HL-60 (cell line): ENCODE measurements around the gene SH3PXD2A.

ENCODE experiments used
- DNase-seq, 2 experiments: peaks; one replicate each; pipeline ENCODE4 v3.0.0-alpha.2; 2010 to 2020; ENCODE audit warnings: low read depth in 1 of 2, low spot score in 1 of 2
- H3K27ac ChIP-seq: fragments of 250-450 bp; sonication (Bioruptor Pico); replicated peaks from 2 replicates; pipeline ENCODE4 v1.5.1; 2020; ENCODE audit warnings: mild to moderate bottlenecking, moderate library complexity
- H3K27me3 ChIP-seq: fragments of 250-450 bp; sonication (Bioruptor Pico); 2 replicates; pipeline ENCODE4 v1.5.1; 2021; ENCODE audit warnings: mild to moderate bottlenecking, moderate library complexity; ENCODE audit not compliant: insufficient read depth, poor library complexity, severe bottlenecking
- H3K4me3 ChIP-seq: replicated peaks from 2 replicates; pipeline ENCODE4 v1.5.1; 2011; ENCODE audit warnings: mild to moderate bottlenecking, control low read depth, low read length; ENCODE audit not compliant: insufficient read depth
- CTCF ChIP-seq: IDR thresholded peaks from one replicate; pipeline ENCODE4 v1.5.1; 2011; ENCODE audit warnings: low read length, control low read depth, inconsistent platforms; ENCODE audit not compliant: insufficient read depth
- GABPA ChIP-seq: IDR thresholded peaks from 2 replicates; pipeline ENCODE4 v1.6.1; 2012; ENCODE audit warnings: low read depth
- POLR2AphosphoS5 ChIP-seq: IDR thresholded peaks from 2 replicates; pipeline ENCODE4 v1.6.1; 2012; ENCODE audit warnings: low read depth
- REST ChIP-seq: IDR thresholded peaks from 2 replicates; pipeline ENCODE4 v1.6.1; 2012; ENCODE audit warnings: low read depth; ENCODE audit not compliant: insufficient replicate concordance
- SPI1 ChIP-seq: IDR thresholded peaks from 2 replicates; pipeline ENCODE4 v1.6.1; 2012; ENCODE audit warnings: low read depth, mild to moderate bottlenecking, borderline replicate concordance

Gene SH3PXD2A

GRCh38 chr10:103653581-103654037, 201.8 kb downstream of the SH3PXD2A start:
- no peak overlapping the region for H3K27ac ChIP-seq
- TF ChIP-seq POLR2AphosphoS5 = no peak
- no peak for TF ChIP-seq REST
- TF ChIP-seq GABPA = no peak
- no peak for TF ChIP-seq SPI1
- no peak for TF ChIP-seq CTCF
- no peak for DNase-seq
- no peak overlapping the region for H3K4me3 ChIP-seq
- H3K27me3 ChIP-seq = no peaks in the 10 kb centered on the region

DNA sequence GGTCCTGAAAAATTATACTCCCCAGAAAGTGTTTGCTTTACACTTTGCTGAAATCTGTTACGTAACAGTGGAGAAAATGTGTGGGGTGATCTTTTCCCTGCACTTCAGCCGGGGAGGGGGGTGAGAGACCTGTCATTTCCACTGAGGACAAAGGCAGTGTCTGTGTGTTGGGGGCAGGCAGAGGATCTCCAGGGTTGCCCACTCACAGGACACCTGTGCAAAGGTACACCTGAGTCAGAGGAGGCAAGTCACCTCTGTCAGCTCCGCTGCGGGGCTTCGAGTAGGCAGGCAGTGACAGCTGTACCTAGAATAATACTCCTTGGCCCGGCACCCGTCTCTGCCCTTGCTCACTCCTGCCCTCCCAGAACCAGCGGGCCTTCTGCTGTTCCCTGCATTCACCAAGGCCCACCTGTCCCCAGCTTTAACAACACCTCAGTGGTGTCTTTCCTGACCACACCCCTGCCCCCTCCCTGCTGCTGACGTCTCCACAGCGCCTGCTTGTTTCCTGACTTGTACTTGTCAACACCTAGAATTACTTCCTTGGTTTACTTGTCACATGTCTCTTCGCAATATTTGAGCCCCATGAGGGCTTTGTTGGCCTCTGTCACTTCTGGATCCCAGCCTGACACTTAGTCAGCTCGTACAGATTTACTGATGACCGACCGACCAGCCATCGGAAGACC, 202.6 kb downstream of the SH3PXD2A start:
- DNase-seq = no peak
- TF ChIP-seq GABPA (no peak), POLR2AphosphoS5 (no peak), REST (no peak), CTCF (no peak), SPI1 (no peak)
- no peaks in the 10 kb centered on the region for H3K27me3 ChIP-seq
- H3K27ac ChIP-seq = no peak overlapping the region
- no peak overlapping the region for H3K4me3 ChIP-seq

GRCh38 chr10:103651783-103652476, 203.4 kb downstream of the SH3PXD2A start:
- Histone ChIP-seq H3K27ac (no peak overlapping the region), H3K4me3 (no peak overlapping the region)
- TF ChIP-seq REST (no peak), SPI1 (no peak), GABPA (no peak), CTCF (no peak), POLR2AphosphoS5 (no peak)

More at GRCh38 chr10:103651783-103652476, 203.4 kb downstream of the SH3PXD2A start:
- no peak for DNase-seq
- no peaks in the 10 kb centered on the region for H3K27me3 ChIP-seq
